ENCODE results near the gene TASP1. TPM values are rescaled to one million over a fixed set of nuclear protein-coding genes. Genes with fewer than 3 reads are reported as not detected.

TASP1 gene
- total and polyA plus RNA-seq, 8 donors = 2.9 to 33.8 (median 6.9) TPM

- intact Hi-C loops (cut with DNase I; ENCODE audit: low total_unique reads) = no loop called here
- TF ChIP-seq CTCF (IDR thresholded peaks at IDR 0.05) (no peak), EP300 (IDR thresholded peaks at IDR 0.05) (no peak), POLR2A (IDR thresholded peaks at IDR 0.05) (no peak), POLR2AphosphoS5 (IDR thresholded peaks at IDR 0.05) (no peak)
These were observed 123.4 kb downstream of the TASP1 start for GRCh38 chr20:13515291-13515690.

GRCh38 chr20:13510837-13511488 is 127.8 kb downstream of the TASP1 start:
- H3K4me1 ChIP-seq = no peaks in the 10 kb centered on the region
- TF ChIP-seq POLR2AphosphoS5 (IDR thresholded peaks at IDR 0.05) (no peak), POLR2A (IDR thresholded peaks at IDR 0.05) (no peak), CTCF (IDR thresholded peaks at IDR 0.05) (no peak), EP300 (IDR thresholded peaks at IDR 0.05) (no peak)
- no peak for DNase-seq
- H3K27ac ChIP-seq = no peak overlapping the region
- H3K36me3 ChIP-seq = peaks cover 0 to 24% (median 16%) of the 10 kb centered on the region in 4 donors
- intact Hi-C loops (cut with DNase I; ENCODE audit: low total_unique reads) = no loop called here
- H3K27me3 ChIP-seq = no peaks in the 10 kb centered on the region
- H3K9me3 ChIP-seq = peaks cover 0 to 19% (median 8%) of the 10 kb centered on the region in 4 donors
- H3K4me3 ChIP-seq = no peak overlapping the region
- WGBS, 5 donors = 75 to 90% (median 89%) methylated on average over 6 of the region's 6 CpGs

More at GRCh38 chr20:13515291-13515690, 123.4 kb downstream of the TASP1 start:
- Histone ChIP-seq H3K9me3 (peaks cover 0 to 5% (median 0%) of the 10 kb centered on the region in 4 donors), H3K4me1 (peaks cover 0 to 6% (median 0%) of the 10 kb centered on the region in 4 donors), H3K4me3 (no peak overlapping the region), H3K27ac (no peak overlapping the region), H3K27me3 (no peaks in the 10 kb centered on the region), H3K36me3 (peaks cover 0 to 31% (median 11%) of the 10 kb centered on the region in 4 donors)
- no peak for DNase-seq
- WGBS, 5 donors = 98 to 100% (median 100%) methylated on average over 1 of the region's 1 CpG

GRCh38 chr20:13507646-13508045 is 131.1 kb downstream of the TASP1 start:
- intact Hi-C loops (cut with DNase I; ENCODE audit: low total_unique reads) = no loop called here
- Histone ChIP-seq H3K9me3 (peaks cover 0 to 33% (median 17%) of the 10 kb centered on the region in 4 donors), H3K4me3 (no peak overlapping the region), H3K27me3 (no peaks in the 10 kb centered on the region), H3K36me3 (peaks cover 0 to 13% (median 3%) of the 10 kb centered on the region in 4 donors), H3K4me1 (no peaks in the 10 kb centered on the region), H3K27ac (no peak overlapping the region)
- DNase-seq = no peak
- TF ChIP-seq POLR2A (IDR thresholded peaks at IDR 0.05) (no peak), EP300 (IDR thresholded peaks at IDR 0.05) (no peak), CTCF (IDR thresholded peaks at IDR 0.05) (no peak), POLR2AphosphoS5 (IDR thresholded peaks at IDR 0.05) (no peak)
- 64 to 66% (median 65%) methylated on average over 3 of the region's 3 CpGs for WGBS, 5 donors

GRCh38 chr20:13501500-13501899 is 137.2 kb downstream of the TASP1 start:
- intact Hi-C loops (cut with DNase I; ENCODE audit: low total_unique reads) = no loop called here
- TF ChIP-seq EP300 (IDR thresholded peaks at IDR 0.05) (no peak), CTCF (IDR thresholded peaks at IDR 0.05) (no peak), POLR2A (IDR thresholded peaks at IDR 0.05) (no peak), POLR2AphosphoS5 (IDR thresholded peaks at IDR 0.05) (no peak)
- no peaks in the 10 kb centered on the region for H3K27me3 ChIP-seq
- no peak overlapping the region for H3K4me3 ChIP-seq
- no peak for DNase-seq
- H3K27ac ChIP-seq = no peak overlapping the region
- peaks cover 0 to 56% (median 34%) of the 10 kb centered on the region in 4 donors for H3K9me3 ChIP-seq
- H3K36me3 ChIP-seq = peaks cover 0 to 22% (median 15%) of the 10 kb centered on the region in 4 donors
- no peaks in the 10 kb centered on the region for H3K4me1 ChIP-seq
- 94 to 98% (median 97%) methylated on average over 3 of the region's 3 CpGs for WGBS, 5 donors
